Measurements from ENCODE around the gene PTPRD.
A peak's percentile ranks its signal among the peaks of the same experiment; 100 is the strongest.

The PTPRD gene

GRCh38 chr9:9231946-9232345, 1380.9 kb downstream of the PTPRD start:
- no peak for DNase-seq

DNA sequence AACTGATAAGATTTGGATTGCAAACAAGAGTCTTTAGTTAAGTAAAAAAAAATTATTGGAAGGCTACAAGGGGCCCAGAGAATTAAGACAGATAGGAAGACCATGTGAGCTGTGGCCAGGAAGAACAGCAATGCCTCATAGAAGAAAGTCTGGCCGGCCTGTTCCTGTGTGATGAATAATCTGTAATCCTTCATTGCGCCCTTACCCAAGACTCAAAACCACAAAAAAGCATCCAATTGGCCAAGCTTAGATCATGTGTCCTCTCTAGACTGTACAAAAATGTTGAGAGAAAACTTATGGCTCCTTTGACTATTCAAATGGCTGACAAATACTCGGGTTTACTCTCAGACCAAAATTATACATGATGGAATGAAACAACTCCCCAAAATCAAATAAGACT, 1383.5 kb downstream of the PTPRD start:
- no peak for DNase-seq

DNA sequence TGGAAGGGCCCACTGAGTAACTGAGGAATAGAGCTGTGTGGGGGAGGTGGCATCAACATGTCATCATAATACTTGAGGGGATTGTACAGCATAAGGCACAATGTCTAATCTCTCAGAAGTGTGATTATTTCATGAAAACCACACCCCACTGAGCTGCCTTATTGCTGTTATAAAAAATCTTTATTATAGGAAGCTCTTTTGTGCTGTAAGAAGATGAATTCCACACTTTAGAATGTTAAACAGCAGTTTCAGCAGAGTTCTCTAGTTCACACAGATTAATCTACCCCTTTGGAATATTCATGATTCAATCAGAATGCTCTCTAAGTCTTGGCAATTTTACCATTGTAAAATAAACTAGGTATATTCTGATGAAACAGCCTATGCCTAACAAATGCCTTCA, 1389.6 kb downstream of the PTPRD start:
- DNase-seq = no peak

- no peak for DNase-seq
Measured at GRCh38 chr9:9222730-9223129, 1390.1 kb downstream of the PTPRD start.

DNA sequence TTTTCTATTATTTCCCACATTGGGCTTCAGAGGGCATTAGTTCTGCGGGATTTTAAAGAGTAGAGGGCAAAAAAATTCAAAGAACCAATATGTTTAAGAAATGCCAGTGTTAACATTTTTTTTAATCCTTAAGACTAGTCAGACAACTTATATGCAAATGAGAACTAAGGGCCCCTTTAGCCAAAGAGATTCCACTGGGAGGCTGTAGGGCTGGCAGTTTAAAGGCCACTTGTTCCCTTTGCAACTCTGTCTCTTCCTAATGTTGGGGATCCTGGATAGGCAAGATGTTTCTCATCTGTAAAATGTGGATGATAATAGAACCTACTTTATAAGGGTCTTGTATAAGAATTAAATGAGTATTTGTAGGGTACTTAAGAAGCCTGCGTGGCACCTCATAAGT, 1395.9 kb downstream of the PTPRD start:
- no peak for DNase-seq

DNA sequence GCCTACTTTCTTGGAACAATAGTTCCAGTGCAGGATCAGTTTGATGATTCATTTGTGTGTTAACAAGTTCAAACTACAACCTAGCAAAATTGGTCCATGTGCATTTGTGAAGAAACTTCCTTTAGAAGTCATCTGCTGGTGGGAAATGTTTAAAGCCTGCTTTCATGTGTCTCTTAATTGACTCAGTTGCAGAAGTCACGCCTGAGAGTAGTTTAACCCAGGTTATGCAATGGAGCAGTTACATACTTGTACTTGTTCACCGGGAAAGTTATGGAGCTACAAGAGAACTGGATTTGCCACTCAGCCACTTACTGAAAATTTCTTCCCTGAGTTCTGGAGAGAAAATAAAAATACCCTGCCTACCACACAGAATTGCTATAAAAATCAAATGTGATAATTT, 1397.8 kb downstream of the PTPRD start:
- no peak for DNase-seq

DNA sequence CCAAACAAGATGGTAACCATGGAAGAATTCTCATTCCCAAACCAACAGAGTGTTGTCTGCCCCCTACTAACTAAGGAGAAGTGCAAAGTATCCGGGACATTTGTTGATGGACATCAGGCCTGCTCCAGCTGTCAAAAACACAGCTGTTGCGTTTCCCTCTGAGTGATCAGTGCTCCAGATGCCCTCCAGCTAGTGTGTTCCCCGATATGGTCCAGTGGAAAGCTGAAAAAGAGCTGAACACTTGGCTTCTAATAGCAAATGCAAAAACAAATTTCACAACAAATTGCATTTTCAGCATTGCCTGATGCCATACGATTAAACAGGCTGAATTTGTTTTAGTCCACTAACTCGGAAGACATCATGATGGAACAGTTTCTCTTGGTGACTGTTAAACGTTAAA, 1398.7 kb downstream of the PTPRD start:
- no peak for DNase-seq

DNA sequence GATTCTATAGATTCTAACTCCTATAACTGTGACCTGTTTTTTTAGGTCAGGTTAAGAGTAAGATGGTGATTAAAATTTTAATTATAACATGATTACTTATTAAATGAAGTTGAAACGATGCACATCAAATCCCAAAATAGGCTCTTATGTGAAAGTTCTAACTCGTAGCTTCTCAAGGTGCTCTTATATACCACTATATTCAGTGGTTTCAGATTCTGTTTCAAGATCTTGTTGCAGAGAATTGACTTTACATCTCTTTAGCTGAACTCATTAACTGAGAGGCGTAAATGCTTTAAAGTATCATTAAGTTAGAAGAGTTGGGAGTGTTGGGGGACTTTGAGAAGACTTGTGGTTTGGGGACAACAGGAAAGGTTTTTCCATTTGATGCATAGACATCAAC, 1399.8 kb downstream of the PTPRD start:
- no peak for DNase-seq

GRCh38 chr9:9202276-9202675, 1410.5 kb downstream of the PTPRD start:
- DNase-seq = no peak

DNA sequence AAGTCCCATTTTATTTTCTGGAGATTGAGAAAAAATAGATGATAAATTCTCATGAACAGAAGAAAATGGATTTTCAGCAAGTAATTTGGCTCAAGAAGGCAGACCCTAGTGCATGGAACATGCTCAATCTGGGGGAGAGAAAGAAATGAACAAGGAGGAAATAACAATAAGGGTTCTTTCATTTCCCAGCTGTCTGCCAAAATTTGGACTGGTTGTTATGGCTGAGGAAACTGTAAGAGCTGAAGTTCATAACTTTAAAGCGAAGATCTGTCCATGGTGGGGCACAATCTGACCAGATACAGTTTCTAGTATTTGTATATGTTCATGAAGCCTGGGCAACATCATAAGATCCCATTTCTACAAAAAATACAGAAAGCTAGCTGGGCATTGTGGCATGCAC, 1426.7 kb downstream of the PTPRD start:
- no peak for DNase-seq

GRCh38 chr9:9182431-9182830, 1430.4 kb downstream of the PTPRD start:
- DNase-seq = no peak

GRCh38 chr9:9177081-9177480, 1435.7 kb downstream of the PTPRD start:
- DNase-seq = no peak

- DNase-seq = no peak
Measured at GRCh38 chr9:9174358-9174757, 1438.4 kb downstream of the PTPRD start.

- no peak for DNase-seq
Measured at GRCh38 chr9:9173264-9173663, 1439.5 kb downstream of the PTPRD start.

DNA sequence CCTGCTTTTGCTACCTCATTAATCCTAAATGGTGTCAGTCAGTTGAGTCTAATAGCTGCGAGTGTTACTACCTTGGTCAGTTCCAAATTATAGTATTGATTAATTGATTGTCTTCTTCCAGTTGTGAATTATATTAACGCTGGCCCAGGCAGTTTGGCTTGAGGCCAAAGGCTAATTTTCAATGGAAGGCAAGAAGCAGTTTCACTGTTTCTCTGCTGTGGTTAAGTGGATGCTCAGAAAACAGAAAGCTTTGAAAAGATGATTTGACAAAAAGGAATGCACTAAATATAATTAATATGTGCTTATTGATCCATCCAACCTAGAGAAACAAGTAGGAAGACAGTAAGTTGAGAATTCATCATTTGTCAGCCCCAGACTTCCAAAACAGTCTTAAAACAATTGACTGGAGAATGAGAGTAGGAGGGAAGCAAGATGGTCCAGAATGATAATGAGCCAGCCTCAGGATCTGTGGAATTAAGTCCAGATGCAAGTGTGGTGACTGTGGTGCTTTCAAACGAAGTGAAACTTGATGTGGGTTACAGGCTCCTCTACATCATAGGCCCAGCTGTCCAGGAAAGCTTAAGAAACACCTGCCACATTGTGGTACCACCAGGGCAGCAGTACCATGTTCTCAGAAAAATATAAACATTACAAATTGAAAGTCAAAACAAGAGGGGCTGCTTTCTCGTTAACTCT, 1442.2 kb downstream of the PTPRD start:
- peak; percentile 24 for DNase-seq

GRCh38 chr9:9142001-9142400, 1470.8 kb downstream of the PTPRD start:
- no peak for DNase-seq

GRCh38 chr9:9133526-9133925, 1479.3 kb downstream of the PTPRD start:
- DNase-seq = no peak

DNA sequence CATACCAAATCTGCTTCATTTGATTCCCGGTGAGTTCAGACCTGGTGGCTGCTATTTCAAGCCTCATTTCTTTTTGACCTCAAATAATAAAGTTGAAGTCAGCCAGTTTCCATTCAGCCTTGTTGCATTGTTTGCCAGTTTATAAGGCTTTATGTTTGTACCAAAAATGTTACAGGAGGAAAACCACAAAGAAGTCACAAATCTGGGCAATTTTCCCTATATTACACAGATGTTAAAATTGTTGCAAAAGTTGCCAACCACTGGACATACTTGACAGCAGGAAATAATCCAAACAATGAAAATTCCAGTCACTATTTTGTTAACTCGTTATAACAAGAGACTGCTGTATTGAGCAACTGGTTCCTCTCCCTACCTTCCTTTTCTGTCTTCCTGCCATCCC, 1488.2 kb downstream of the PTPRD start:
- DNase-seq = no peak

DNA sequence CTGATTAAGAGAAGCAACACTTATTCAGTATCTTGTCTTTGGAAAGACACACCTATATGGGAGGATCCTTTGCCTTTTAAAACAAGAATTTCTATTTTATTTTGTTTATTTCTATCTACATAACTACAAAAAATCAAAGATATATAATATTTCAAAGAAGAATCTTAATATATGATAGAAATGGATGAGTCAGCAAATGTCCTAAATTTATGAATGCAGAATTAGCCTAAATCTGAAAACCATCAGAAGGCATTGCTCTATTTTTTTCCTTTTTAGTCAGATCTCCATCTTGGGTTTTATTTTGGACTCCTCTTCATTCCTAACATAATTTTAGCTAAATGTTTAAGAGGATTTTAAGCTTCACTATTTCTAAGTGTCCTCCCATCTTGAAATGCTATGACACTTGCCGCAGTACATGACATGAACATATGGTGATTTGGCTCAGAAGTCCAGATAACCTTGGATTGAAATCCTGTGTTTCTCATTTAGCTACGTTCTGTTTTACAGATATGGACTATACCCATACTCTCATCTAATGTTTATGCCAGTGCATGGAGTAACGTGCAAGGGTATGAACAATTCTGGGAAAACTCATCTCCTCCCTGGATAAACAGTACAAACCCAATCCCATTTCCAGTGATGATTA, 1490.4 kb downstream of the PTPRD start:
- no peak for DNase-seq

DNA sequence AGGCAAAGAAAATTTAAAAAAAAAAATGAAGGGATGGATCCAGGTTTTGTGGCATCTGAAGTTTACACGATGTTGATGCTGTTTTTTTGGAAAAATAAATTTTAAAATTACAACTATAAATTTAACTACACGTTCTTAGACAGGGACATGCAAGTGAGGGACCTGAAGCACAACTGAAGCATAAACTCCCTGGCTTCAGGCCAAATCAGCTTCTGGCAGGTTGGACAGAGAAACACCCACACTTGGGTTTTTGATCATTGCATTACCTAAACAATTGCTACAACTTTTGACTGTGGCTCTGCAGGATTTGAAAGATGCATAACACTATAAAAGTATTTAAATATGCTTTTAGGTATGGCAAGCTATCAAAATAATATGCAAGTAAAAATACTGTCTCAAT, 1494.9 kb downstream of the PTPRD start:
- DNase-seq = no peak

DNA sequence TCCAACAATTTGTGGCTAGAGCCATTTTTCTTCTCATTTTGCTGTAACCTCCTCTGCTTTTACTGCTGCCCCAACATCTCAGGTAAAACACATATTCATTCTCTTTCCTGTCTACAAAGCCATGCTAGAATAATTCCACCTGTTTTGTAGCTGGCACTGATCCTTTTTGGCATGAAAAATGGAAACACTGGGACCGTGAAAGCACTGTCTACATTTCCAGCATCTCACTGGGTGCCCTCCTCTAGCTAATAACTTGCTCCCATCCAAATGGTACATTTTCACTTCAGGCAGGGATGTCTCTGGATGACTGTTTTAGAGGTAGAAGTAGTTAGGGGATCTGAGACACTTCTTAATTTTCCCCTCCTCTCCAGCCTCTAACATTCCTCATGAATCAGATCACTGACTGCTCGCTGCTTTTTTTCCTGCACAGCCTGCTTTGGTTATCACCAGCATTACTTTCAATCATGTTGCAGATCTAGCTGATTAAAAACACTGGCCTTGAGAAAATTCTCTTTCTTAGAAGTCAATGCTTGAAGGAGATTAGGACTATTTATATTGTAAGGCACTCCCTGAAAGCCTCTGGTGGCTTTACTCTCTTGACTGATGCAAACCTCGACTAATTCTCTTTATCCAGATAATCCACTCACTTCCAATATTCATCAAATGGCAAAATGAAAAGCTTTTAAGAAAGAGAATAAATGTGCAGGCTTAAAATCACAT, 1500.6 kb downstream of the PTPRD start:
- no peak for DNase-seq

DNA sequence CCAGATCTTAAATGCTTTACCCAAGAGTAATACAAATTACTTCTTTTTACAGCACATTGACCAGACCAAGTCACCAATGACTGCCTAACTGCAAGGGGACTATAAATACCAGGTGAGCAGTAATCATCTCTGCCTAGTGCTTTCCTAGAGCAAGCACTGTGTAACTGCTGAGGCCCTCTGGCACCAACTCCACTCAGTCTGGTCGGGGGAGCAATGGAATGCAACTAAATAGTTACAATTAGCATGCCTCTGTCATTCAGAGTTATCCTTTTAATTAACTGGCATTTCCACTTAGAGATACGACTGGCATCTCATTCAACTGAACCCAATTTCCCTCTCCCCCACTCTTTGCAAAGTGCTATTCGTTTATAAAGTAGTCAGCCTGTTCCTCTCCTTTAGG, 1504.2 kb downstream of the PTPRD start:
- no peak for DNase-seq

GRCh38 chr9:9102295-9102694, 1510.5 kb downstream of the PTPRD start:
- DNase-seq = no peak

- DNase-seq = no peak
Measured at GRCh38 chr9:9100070-9100469, 1512.7 kb downstream of the PTPRD start.

Measured in NCI-H2227 treated with DMSO at 0.1 percent for 48 hours (cell line).